Inferior parietal cortex (tissue), 1 donor: ENCODE results near the gene RGL2.
A peak's percentile ranks its signal among the peaks of the same experiment; 100 is the strongest.
"Not testable (repeated sequence)": the region's sequence is repeated elsewhere in the genome, so short reads cannot be mapped to it uniquely, and the experiment has no call there.

Experiments used
- DNase-seq: peaks from one replicate; pipeline ENCODE4 v3.0.0-alpha.2; 2016; ENCODE audit errors: extremely low spot score

Gene RGL2

DNA sequence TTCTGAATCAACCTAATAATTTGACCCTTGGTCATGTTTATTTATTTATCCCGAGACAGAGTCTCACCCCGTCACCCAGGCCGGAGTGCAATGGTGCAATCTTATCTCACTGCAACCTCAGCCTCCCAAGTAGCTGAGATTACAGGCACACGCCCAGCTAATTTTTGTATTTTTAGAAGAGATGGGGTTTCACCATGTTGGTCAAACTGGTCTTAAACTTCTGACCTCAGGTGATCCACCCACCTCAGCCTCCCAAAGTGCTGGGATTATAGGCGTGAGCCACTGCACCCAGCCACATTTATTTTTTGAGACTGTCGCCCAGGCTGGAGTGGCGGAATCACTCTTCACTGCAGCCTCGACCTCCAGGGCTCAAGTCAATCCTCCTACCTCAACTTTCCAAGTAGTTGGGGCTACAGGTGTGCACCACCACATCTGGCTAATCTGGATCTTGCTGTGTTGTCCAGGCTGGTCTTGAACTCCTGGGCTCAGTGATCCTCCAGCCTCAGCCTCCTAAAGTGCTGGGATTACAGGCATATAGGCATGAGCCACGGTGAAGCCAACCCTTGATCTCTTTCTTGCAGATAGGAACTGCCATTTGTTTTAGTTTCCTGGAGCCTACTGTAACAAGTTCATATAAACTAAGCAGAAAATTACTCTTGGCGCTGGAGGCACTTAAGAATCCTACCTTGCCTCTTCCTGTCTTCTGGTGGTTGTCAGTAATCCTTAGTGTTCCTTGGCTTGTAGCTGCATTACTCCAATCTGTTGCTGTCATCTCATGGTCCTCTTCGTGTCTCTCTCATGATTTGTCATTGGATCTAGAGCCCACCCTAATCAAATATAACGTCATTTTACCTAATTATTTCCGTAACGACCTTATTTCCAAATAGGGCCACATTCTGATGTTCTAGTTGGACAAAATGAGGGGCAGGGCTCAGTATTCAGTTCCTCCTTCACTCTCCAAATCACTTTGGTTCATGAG is 24.5 kb downstream of the RGL2 start:
- DNase-seq, result no peak

DNA sequence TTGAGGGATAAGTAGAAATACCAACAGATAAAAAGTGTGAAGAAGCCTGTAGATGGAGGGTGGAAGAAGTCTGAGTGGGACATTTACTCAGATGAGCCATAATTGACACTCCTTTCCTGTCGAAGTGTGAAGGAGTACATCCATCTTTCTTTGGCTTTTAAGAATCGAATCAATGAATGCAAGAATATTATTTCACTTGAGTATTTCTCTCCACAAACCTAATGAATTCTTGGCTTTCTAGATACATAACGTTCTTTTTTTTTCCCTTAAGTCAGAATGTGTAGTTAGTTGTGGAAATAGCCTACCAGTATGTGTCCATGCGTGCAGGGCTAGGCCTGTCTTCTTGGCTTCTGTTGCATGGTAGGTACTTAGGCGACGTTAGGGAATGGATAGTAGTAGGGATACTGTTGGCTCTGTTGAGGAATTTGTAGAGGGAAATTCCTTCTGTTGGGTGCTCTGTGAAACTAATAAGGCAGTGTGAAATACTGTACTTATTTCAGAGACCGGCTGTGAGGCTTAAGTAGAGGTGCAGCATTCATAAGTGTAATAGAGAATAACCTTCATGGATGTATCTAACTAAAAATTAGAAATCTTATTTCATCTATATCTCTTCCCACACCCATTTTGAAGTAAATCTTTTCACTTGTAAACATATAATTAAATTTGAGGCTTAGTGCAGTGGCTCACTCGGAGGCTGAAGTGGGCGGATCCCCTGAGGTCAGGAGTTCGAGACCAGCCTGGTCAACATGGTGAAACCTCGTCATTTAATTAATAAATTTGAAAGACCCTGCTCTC is 25.4 kb downstream of the RGL2 start:
- no peak for DNase-seq

DNA sequence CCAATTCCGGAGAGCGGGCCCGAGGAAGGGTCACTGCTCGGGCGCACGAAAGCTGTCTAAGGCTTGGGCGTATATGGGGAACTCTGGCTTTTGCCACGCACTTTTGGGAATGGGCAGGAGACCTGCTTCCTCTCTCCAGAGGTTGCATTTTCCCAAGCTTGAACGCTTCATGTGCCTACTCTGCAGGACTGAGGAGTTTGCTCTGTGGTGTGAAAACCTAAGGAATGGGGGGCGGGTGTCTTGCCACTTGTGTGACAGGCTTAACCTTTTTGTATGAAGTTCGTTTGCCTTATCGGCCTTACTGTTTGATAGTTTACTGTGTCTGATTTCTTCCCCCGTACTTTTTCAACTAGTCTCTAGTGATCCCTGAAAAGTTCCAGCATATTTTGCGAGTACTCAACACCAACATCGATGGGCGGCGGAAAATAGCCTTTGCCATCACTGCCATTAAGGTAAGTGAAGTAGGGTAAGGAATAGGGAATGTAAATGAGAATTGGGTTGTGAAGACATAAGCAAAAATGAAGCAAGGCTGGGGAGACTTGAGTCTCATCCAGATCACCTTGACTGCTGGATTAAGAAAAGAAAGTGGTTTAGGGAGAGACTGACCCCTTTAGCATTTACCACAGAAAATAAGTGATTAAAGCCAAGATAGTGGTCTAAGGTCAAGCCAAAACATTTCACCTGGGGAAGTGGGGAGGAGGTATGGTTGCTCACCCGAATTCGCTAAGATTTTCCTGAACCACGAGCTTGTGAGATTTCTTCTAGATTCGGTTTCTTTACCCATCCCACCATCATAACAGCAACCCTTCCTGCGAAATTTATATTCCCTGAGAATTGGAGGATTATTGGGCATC is 26.2 kb downstream of the RGL2 start:
- DNase-seq, result no peak

DNA sequence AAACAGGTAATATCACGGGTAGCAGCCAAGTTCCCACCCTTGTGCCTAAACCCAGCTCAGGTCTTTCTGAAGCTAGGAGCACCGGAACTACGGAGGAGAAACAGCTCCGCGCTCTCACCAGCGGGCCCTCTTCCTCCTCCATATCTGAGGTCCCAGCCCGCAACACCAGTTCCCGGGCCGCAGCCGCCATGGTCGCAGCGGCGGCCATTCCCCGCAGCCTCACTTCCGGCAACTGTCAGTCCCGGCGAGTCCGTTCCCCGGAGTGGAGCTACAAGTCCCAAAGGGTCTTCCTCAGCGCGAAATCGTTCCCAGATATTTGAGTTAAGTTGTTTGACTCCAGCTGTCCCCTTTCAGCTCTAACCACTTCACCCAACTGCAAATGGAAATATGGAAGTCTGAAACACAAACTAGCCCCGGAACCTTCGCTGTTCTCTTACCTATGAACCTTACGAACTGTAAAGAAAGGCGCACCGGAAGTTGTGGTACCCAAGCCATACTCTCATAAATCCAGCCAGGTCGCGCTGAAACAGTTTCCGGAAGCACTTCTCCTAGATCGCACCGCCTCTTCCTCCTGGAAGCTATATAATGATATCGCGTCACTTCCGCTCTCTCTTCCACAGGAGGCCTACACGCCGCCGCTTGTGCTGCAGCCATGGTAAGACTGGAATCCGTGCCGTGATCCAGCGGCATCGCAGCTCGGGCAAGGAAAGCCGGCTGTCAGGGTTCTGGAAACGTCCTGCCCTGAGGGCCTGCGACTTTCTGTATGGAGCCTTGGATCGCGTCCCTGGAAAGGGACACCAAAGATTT is 27.1 kb downstream of the RGL2 start, which contains the start of the genes RPS18 and VPS52:
TSS of gene RPS18 (plus strand) at position 608 of the 807 bp plus-strand sequence. CDS start at position 653, 45 bp downstream.
TSS of gene VPS52 (minus strand) at position 409 of the 807 bp plus-strand sequence. CDS start at position 208, 201 bp downstream.
- peak; percentile 99 for DNase-seq

DNA sequence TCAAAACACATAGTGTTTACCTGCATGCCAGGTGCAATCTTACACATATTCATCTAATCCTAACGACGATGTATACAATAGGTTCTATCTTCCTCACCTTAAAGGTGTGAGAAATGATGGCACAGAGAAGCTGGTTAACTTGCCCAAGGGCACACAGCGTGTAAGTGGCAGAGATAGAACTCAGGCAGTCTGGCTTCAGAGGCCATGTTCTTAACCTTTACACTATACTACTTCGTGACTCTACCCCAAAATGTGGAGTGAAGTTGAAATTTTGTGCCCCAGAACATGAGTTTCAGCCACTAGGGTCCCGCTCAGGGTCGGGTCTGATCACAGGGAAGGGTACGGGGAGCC is 27.6 kb downstream of the RGL2 start:
- DNase-seq, result no peak

DNA sequence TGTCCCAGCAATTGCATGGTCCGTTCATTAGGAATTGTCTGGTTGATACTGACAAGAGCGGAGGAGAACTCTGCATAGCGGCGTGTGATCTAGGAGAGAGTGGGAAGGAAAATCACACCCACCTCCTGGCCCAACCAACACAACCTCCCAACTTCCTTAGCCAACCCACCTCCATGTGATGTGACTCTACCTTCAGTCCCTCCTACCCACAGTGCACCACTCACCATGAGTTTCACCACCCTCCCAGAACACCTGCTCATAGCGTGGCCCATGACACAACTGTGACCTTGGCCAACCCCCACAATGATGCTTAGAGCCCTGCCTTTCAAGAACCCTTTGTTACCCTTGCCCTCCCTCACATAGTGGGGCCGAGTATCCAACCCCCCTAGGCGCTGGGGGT is 34.7 kb downstream of the RGL2 start:
- DNase-seq, result no peak

DNA sequence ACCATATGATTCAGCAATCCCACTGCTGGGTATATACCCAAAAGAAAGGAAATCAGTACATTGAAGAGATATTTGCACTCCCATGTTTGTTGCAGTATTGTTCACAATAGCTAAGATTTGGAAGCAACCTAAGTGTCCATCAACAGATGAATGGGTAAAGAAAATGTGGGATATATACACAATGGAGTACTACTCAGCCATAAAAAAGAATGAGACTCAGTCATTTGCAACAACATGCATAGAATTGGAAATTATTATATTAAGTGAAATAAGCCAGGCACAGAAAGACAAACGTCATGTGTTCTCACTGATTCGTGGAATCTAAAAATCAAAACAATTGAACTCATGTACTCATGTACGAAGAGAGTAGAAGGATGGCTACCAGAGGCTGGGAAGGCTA is 36.3 kb downstream of the RGL2 start:
- DNase-seq, result not testable (repeated sequence)

DNA sequence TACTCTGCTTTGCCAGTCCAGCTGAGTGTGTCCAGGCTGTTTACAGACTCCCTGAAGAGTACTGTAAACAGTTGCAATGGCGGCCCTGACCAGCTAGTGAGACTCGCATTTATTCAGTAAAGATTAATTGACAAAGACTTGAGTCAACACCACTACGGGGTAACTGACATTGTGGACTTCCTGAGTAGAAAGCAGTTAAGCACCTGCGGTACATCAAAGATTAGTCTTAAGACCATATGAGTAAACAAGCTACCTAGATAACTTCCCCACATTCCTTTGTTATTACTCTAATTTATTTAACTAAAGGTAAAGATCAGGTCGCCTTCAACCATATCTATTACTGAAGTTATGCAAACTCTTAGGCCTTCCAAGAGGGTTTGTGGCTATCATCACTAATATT is 39.7 kb downstream of the RGL2 start:
- no peak for DNase-seq

DNA sequence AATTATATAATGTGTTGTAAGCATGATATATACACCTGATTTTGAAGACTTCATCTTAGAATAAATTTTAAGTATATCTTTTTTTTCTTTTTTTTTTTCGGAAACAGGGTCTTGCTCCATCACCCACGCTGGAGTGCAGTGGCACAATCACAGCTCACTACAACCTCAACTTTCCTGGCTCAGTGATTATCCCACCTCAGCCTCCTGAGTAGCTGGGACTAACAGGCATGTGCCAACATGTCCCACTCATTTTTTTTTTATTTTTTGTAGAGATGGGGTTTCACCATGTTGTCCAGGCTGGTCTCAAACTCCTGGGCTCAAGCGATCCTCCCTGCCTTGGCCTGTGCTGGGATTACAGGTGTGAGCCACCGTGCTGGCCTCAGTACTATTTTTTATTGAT is 44.2 kb downstream of the RGL2 start:
- DNase-seq, result no peak

DNA sequence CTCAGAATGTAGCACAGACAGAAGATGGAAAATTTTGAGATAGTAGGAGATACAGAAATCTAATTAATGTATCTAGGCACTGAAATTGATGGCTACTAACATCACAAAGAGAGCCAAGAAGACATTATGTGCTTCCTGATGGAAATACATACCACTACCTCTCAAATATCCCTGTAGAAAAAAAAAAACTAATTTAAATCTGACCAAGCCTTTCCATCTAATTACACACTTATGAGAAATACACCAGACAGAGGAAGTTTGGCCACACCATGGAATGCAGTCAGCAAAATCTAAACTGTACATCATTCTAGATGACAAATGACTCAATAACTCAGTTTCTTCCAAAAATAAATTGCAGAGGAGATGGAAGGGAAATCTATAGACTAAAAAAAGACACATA is 46.0 kb downstream of the RGL2 start:
- no peak for DNase-seq

DNA sequence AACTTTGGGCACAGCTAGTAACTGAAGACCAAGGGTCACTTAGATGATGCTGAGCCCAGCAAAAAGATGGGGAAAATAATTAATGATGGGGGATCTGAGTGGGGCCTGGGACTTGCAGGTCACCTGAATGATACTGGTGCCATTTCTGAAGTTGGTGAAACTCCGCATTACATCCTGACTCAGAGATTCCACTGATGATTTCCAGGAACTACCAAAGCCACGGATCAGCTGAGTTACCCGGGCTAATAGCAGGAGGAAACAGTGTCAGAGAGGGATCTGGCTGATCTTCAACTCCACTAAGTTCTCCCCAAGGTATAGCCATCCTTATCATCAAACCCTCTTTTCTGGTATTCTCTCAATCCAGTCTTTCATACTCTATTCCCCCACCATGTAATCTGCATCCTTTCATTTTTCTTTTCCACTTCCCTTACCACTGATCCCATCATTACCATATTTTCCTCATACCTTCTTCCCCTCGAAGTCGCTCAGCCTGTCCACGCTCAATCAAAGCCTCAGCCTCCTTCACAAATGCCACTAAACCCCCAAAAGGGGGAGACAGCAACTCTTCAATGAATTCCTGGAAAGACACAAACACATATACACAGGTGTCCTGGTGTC is 47.2 kb downstream of the RGL2 start:
- DNase-seq, result no peak

DNA sequence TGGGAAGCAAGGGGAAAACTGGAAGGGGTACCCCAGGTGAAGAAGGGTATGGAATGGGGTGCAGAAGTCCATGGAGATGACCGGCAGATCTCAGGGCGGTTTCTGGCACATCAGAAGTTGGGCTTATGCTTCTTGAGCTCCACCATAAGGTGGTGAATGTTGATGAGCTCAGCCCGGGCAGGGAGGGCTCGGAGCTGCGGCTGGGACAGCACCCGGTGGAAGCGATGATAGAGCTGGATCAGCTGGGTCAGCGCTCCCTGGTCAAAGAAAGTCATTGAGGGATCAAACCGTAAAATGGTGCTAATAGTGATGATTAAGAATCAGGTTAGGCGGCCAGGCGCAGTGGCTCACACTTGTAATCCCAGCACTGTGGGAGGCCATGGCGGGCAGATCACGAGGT is 48.0 kb downstream of the RGL2 start:
- DNase-seq, result no peak

DNA sequence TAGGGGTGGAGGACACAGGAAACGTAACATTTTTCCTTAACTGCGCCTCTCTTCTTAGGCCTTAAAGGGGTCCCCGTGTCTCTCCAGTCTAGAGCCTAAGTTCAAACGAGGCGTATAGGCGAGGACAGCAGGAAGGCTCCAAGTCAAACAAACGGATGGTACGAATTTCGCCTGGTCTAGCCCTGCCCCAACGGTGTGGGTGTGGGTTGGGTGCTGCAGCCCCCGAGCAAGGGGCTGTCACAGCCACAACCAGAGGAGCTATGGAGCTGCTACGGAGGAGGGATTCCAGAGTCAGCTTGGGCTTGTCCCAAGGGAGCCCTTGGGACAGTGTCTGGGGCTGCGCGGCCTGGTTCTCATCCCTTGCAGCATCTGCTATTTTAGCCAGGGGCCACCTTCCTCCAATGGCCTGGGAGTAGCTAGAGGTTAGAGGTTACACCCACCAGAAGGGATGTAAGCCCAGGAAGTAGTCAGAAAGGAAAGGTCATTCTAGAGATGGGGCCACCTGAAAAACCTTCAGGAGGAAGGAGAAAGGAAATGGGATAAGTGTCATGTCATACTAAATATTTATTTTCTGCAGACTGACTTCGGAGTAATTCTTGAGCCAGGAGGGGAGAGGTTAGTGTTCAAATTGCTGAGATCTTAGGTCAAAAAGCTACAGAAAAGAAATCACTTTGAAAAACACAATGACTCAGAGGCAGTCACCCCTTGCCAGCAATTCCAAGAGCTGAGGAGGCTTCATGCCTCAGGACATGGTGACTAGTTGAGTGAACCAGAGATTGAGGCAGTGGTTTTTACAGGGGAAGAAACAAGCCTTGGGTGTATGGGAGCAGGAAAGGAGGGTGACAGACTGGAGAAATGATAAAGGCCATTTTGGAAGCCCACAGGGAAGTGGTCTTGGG is 48.8 kb downstream of the RGL2 start:
- no peak for DNase-seq

DNA sequence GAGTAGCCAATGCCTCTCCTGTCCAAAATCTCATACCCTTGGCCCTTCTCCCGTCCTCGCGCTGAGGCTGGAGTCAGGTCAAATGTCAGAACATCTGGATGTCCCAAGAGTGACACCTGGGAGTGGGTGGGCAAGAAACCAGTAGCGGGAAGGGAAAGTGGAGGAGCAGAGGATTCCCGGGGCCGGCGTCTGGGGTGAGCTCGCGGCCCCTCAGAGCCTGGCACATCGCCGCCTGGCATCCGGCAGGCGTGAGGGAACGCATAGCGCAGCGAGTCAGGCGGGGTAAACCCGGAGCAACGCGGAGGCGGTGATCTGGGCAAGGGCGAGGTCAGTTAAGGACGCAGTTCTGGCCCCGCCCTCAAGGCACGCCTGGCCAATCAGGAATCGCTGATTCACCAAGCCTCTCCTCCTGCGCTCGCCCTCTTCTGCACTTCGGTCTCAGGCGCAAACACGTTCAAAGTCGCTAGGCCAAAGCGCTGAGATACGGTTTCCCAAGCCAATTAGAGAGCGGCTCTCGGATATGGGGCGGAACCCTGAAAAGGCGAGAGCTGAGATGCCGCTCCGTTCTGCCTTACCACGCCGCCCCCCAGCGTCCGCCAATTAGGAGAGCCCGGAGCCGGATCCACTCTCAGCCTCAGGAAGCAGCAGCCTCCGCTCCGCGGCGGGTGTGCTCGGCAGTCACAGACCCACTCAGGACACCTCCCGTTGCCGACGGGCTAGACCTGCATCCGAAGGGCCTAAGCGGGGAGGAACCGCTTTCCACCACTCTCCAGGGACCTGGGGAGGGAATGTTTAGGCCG is 49.6 kb downstream of the RGL2 start:
- peak; percentile 98 for DNase-seq

DNA sequence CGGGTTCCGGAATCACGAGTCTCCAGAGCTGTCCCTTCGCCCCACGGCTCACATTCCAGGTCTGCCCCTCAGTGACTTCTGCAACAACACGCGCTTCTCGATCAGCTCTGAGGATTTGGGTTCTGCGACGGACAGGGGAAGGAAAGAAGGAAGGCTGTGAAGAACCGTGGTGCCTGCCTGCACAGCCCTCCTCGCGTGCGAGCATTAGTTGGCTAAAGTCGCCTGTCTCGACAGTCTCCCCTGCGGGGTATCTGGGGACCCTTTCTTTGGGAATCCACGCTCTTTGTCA is 50.2 kb downstream of the RGL2 start:
- DNase-seq, result no peak

DNA sequence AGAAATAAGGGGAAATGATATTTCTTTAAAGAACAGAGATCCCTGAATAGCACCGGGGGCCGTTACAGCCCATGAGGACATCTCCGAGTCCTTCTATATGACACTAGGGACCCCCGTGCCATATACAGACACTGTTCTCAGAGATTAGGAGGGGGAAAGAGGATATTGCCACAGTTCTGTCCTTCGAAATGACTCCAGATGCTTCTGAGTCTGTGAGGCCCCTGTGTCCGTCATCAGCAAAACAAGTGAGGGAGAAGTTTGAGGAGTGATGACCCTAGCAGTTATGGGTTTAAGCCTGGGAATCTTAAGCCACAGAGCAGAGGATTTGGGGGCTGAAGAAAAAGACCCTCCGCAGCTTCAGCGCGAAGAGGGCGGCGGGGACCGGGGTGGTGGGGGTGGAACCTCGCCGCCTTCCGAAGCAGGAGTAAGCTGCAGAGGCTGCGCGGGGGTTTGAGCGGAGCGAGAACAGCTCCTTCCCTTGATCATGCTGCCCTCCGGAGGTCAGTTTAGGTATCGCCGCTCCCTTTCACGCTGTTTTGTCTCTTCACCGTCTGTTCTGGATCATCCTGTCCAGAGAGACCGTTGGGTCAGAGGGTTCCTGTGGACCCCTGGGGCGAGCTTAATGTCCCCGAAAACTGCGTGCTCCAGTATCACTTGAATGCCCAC is 50.6 kb downstream of the RGL2 start:
- DNase-seq, result peak; percentile 95

DNA sequence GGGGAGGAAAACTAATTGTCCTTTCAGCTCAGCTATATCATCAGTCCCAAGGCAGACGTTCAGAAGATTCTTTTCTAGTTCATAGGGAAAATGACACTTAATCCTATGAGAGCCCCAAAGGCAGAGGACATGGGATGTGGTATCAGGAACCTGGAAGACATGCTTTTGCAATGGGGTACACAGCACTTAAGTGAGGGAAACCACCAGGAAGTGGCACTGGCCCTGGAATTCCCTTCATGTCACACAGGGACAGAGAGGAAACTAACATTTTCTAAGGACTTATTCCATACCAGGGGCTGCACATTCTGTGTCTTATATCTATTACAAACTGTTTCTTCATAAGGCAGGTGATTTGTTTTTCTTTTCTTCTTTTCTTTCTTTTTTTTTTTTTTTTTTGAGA is 55.3 kb downstream of the RGL2 start:
- DNase-seq, result no peak

DNA sequence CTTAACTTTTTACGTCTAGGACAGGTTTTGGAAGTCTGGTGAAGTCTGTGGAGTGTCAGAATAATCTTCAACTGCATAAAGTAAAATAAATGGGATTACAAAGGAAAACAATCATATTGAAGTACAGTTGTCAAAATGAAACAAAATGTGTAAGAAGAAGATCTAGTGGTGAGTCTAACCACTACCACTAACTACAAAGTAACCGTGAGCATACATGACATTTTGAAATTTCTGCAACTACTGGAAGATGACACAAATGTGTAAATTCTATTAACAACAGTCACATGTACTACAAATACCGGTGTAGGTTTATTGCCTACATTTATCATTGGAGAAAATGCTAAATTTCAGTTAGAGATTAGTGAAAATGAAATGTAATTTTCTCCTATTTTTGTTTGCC is 56.8 kb downstream of the RGL2 start:
- no peak for DNase-seq
